Hepatocyte (in vitro differentiated cells): ENCODE data around the gene UBL3.

Experiments
- EZH2 ChIP-seq: fragments of 200-600 bp; sonication (generic); IDR thresholded peaks from 2 replicates; pipeline ENCODE4 v1.6.1; 2016; ENCODE audit warnings: antibody characterized with exemption, mild to moderate bottlenecking, borderline replicate concordance
- TF ChIP-seq, protein P1 (sequence below): fragments of 200-600 bp; sonication (generic); IDR thresholded peaks from 2 replicates; pipeline ENCODE4 v1.5.1; 2016; ENCODE audit warnings: antibody characterized with exemption, mild to moderate bottlenecking; ENCODE audit not compliant: poor library complexity

DNA sequence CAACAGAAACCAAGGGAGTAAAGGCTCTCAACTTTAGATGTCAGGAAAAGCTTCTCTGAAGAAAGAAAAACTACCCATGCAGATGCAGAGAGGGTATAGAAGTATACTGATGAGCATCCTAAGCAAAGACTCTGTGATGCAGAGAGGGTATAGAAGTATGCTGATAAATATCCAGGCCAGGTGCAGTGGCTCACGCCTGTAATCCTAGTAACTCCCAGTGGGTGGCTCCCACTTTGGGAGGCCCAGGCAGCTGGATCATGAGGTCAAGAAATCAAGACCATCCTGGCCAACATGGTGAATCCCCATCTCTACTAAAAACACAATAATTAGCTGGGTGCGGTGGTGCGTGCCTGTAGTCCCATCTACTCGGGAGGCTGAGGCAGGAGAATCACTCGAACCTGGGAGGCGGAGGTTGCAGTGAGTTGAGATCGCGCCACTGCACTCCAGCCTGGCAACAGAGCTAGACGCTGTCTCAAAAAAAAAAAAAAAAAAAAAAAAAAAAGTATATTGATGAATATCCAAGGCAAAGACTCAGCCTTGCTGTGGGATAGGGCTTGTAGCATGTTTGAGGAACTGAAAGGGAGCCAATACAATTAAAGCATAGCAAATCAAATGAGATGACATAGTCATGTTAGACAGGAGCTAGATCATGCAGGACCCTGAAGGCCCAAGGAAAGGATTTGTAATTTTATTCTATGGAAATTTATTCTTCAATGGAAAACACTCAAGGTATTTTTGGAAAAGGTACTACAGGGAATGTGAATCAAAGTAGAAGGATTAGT lies 14.9 kb downstream of the UBL3 start:
- TF ChIP-seq, protein P1, sequence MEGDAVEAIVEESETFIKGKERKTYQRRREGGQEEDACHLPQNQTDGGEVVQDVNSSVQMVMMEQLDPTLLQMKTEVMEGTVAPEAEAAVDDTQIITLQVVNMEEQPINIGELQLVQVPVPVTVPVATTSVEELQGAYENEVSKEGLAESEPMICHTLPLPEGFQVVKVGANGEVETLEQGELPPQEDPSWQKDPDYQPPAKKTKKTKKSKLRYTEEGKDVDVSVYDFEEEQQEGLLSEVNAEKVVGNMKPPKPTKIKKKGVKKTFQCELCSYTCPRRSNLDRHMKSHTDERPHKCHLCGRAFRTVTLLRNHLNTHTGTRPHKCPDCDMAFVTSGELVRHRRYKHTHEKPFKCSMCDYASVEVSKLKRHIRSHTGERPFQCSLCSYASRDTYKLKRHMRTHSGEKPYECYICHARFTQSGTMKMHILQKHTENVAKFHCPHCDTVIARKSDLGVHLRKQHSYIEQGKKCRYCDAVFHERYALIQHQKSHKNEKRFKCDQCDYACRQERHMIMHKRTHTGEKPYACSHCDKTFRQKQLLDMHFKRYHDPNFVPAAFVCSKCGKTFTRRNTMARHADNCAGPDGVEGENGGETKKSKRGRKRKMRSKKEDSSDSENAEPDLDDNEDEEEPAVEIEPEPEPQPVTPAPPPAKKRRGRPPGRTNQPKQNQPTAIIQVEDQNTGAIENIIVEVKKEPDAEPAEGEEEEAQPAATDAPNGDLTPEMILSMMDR = no peak
- TF ChIP-seq EZH2 = no peak
